Suprapubic skin (tissue), 4 donors: ENCODE results near the gene CXCL5.

Experiments
- CTCF ChIP-seq, 2 donors: fragments of 200-600 bp in 1 of 2; fragments of 450-650 bp in 1 of 2; sonication (generic) in 1 of 2; IDR thresholded peaks; one replicate each; pipeline ENCODE4 v1.5.1; 2016 to 2019; ENCODE audit warnings: antibody characterized with exemption in 2 of 2, mild to moderate bottlenecking in 1 of 2, moderate library complexity in 1 of 2
- EP300 ChIP-seq: sonication (generic); formaldehyde crosslinking; IDR thresholded peaks from one replicate; pipeline ENCODE4 v1.6.1; 2017; ENCODE audit warnings: antibody characterized with exemption
- POLR2A ChIP-seq, 2 donors: fragments of 450-650 bp; IDR thresholded peaks; one replicate each; pipeline ENCODE4 v1.6.1; 2017; ENCODE audit warnings: antibody characterized with exemption in 2 of 2, mild to moderate bottlenecking in 2 of 2, moderate library complexity in 2 of 2
- POLR2AphosphoS5 ChIP-seq, 3 donors: sonication (generic); formaldehyde crosslinking; IDR thresholded peaks; one replicate each; pipeline ENCODE4 v1.6.1; 2017; ENCODE audit warnings: antibody characterized with exemption in 3 of 3

- TF ChIP-seq CTCF (IDR thresholded peaks at IDR 0.05), result no peak
- no peak for TF ChIP-seq POLR2AphosphoS5 (IDR thresholded peaks at IDR 0.05)
- no peak for TF ChIP-seq POLR2A (IDR thresholded peaks at IDR 0.05)
- TF ChIP-seq EP300, result no peak
These were observed 13.7 kb upstream of the CXCL5 start for GRCh38 chr4:74012130-74012529.
